GM12875 (cell line): ENCODE data around the gene SHISA6.

Experiments used
- H3K4me3 ChIP-seq: one replicate; pipeline ENCODE4 v1.5.1; 2011; ENCODE audit warnings: low read depth, low read length, control low read depth
- CTCF ChIP-seq: IDR thresholded peaks from 2 replicates; pipeline ENCODE4 v1.5.1; 2011; ENCODE audit warnings: low read depth, mild to moderate bottlenecking, control low read depth, inconsistent platforms, low read length, moderate library complexity, borderline replicate concordance; ENCODE audit not compliant: insufficient read depth

The SHISA6 gene

GRCh38 chr17:11363565-11364117, 122.6 kb downstream of the SHISA6 start:
- H3K4me3 ChIP-seq = no peak overlapping the region
- TF ChIP-seq CTCF = no peak

- no peak overlapping the region for H3K4me3 ChIP-seq
- TF ChIP-seq CTCF = no peak
Measured at GRCh38 chr17:11366272-11366850, 125.3 kb downstream of the SHISA6 start.

- TF ChIP-seq CTCF = no peak
- H3K4me3 ChIP-seq = no peak overlapping the region
Measured at GRCh38 chr17:11369575-11369974, 128.6 kb downstream of the SHISA6 start.

DNA sequence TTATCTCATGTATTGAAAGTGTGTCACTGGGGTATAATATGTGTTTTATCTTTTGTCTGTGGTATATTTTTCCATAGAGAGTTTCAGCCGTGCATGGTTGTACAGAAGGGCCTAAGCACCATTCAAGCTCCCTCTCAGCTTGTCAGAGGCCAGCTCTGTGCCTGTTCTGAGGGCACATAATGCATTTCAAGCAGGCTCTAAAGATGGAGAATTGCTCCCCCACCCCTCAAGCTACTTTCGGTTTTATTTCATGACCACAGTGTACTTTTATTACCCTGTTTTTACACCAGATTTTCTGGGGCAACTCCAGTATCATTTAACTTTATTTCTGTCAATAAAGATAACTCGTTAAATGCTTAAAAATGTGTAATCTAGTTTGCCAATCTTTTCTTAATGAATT, 131.7 kb downstream of the SHISA6 start:
- H3K4me3 ChIP-seq = no peak overlapping the region
- no peak for TF ChIP-seq CTCF

DNA sequence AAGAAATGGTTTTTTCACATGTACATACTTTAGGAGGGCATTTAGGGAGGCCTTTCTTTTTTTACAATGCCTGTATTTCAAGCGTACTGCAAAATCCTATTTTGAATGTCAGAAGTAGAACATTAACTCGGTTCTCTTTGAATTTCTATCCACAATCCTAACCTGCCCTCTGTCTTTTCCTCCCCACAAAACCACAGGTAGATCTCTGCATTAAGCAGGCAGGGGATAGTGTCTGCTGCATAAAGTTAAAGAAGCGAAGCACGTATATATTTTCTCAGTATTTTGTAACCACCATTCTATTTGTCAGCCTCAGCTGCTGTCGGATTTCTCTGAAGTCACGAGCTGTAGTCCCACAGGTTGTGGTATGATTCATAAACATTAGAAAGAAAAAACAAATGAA, 137.5 kb downstream of the SHISA6 start:
- TF ChIP-seq CTCF = no peak
- H3K4me3 ChIP-seq = no peak overlapping the region

GRCh38 chr17:11380761-11381160, 139.7 kb downstream of the SHISA6 start:
- no peak for TF ChIP-seq CTCF
- H3K4me3 ChIP-seq = no peak overlapping the region

DNA sequence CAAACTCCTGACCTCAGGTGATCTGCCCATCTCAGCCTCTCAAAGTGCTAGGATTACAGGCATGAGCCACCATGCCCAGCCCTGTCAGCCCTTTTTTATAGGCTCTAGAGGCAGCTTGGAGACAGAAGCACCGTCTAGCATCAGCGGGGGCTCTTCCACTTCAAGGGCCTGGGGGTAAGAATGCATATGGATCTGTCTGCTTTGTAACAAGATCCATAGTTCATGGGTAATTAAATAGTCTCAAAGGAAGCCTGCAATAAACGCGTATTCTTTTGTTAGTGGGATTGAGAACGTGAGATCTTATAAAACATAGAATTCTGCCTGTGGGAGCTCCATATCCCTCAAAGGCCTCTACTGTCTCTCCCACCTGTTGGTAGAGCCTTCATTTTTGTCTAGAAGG, 142.1 kb downstream of the SHISA6 start:
- H3K4me3 ChIP-seq = no peak overlapping the region
- no peak for TF ChIP-seq CTCF
